PC-3 (cell line): Measurements from ENCODE around the gene GRAMD2A. TPM values are rescaled to one million over a fixed set of nuclear protein-coding genes. Genes with fewer than 3 reads are reported as not detected.

Experiments used
- ATAC-seq: fragments of 200-7000 bp; cut with Tn5 transposase; 2 replicates; pipeline ENCODE4 v1.9.1; 2020; ENCODE audit warnings: mild to moderate bottlenecking, moderate library complexity
- BruUV-seq: library from RNA; stranded (reverse); fragments of 400-500 nt; replicated peaks from 2 replicates; lab custom pipeline; 2021; lab: Mats Ljungman, UMichigan
- CTCF ChIA-PET: fragments of 300-600 bp; sonication (Branson Sonifier 250); formaldehyde crosslinking; loops from one replicate; lab custom pipeline; 2022; ENCODE audit warnings: antibody characterized with exemption; lab: Charles Lee
- POLR2A ChIA-PET: fragments of 300-600 bp; sonication (Branson Sonifier 250); formaldehyde crosslinking; loops from one replicate; lab custom pipeline; 2022; ENCODE audit warnings: antibody characterized with exemption; ENCODE audit not compliant: unreplicated experiment; lab: Charles Lee
- DNase-seq: peaks from one replicate; pipeline ENCODE4 v3.0.0-alpha.2; 2015
- H2AFZ ChIP-seq: fragments of 300-600 bp; sonication (generic); 2 replicates; pipeline ENCODE4 v1.6.0; 2016; ENCODE audit warnings: antibody characterized with exemption, low read length
- H3F3A ChIP-seq: fragments of 300-600 bp; sonication (generic); one replicate; pipeline ENCODE4 v1.6.0; 2017; ENCODE audit warnings: antibody characterized with exemption, low read length, control low read depth, mild to moderate bottlenecking; ENCODE audit not compliant: unreplicated experiment
- H3K27ac ChIP-seq: fragments of 300-600 bp; sonication (generic); 2 replicates; pipeline ENCODE4 v1.5.1; 2016; ENCODE audit warnings: mild to moderate bottlenecking, low read length
- H3K27me3 ChIP-seq: fragments of 300-600 bp; sonication (generic); 2 replicates; pipeline ENCODE4 v1.6.1; 2016; ENCODE audit warnings: low read length, mixed read lengths
- H3K36me3 ChIP-seq: fragments of 300-600 bp; sonication (generic); 2 replicates; pipeline ENCODE4 v1.6.1; 2016; ENCODE audit warnings: low read depth, mixed run types, low read length, mixed read lengths
- H3K4me1 ChIP-seq: fragments of 300-600 bp; sonication (generic); 2 replicates; pipeline ENCODE4 v1.5.1; 2016; ENCODE audit warnings: low read length; ENCODE audit not compliant: insufficient read depth
- H3K4me2 ChIP-seq: fragments of 300-600 bp; sonication (generic); 2 replicates; pipeline ENCODE4 v1.6.0; 2016; ENCODE audit warnings: low read length
- H3K4me3 ChIP-seq: fragments of 300-600 bp; sonication (generic); 2 replicates; pipeline ENCODE4 v1.5.1; 2016; ENCODE audit warnings: mild to moderate bottlenecking, low read length, mixed read lengths
- H3K79me2 ChIP-seq: fragments of 300-600 bp; sonication (generic); 2 replicates; pipeline ENCODE4 v1.6.1; 2017; ENCODE audit warnings: low read length, mixed read lengths
- H3K9ac ChIP-seq: fragments of 300-600 bp; sonication (generic); 2 replicates; pipeline ENCODE4 v1.6.0; 2016; ENCODE audit warnings: mild to moderate bottlenecking, low read length
- H3K9me2 ChIP-seq: fragments of 300-600 bp; sonication (generic); replicated peaks from 2 replicates; pipeline ENCODE4 v1.6.1; 2016; ENCODE audit warnings: mixed run types, low read length, mixed read lengths
- H3K9me3 ChIP-seq: fragments of 300-600 bp; sonication (generic); 2 replicates; pipeline ENCODE4 v1.6.1; 2016; ENCODE audit warnings: low read length, mixed read lengths
- H4K20me1 ChIP-seq: fragments of 300-600 bp; sonication (generic); 2 replicates; pipeline ENCODE4 v1.6.1; 2016; ENCODE audit warnings: low read length, mixed read lengths
- CTCF ChIP-seq: fragments of 300-600 bp; sonication (generic); conservative IDR thresholded peaks from 2 replicates; pipeline ENCODE4 v1.5.1; 2017; ENCODE audit warnings: antibody characterized with exemption, low read depth, mild to moderate bottlenecking, low read length
- EZH2 ChIP-seq: fragments of 300-600 bp; sonication (generic); IDR thresholded peaks from one replicate; pipeline ENCODE4 v1.6.1; 2017; ENCODE audit warnings: antibody characterized with exemption, mild to moderate bottlenecking, low read length; ENCODE audit not compliant: unreplicated experiment
- EZH2phosphoT487 ChIP-seq: fragments of 300-600 bp; sonication (generic); IDR thresholded peaks from 2 replicates; pipeline ENCODE4 v1.6.1; 2018; ENCODE audit warnings: mild to moderate bottlenecking, antibody characterized with exemption, low read length, borderline replicate concordance
- intact Hi-C: fragments of 100-400 bp; cut with micrococcal nuclease; formaldehyde crosslinking; loops from 2 replicates; pipeline ENCODE4 v1.9.0; 2023
- total RNA-seq: library from RNA; depleted of rRNA; stranded (reverse); fragments of >200 nt; gene quantifications from 2 replicates; pipeline ENCODE4 v1.2.3, GENCODE V29; 2014

Gene GRAMD2A
- total RNA-seq, 1 experiment from 2014 or later, result 0.07 TPM

DNA sequence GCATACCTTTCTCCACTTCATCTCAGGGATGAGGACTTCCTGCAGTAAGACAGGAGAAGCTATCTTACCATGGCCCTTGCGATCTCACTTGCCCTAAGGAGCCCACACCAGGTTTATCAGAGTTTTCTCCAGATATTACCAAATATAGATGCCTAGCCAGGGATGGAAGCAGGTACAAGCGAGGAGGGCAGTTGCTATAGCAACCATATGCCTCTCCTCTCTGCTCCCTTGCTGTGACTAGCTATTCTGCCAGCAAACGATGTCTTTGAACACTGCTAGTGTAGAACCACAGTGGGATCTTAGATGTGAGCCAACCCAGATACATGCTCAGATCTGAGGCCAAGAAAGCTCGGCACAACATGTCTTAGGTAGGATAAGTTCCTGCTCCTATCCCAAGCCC, 33.9 kb downstream of the GRAMD2A start:
- ATAC-seq, result no peak
- no TSS peak for BruUV-seq

DNA sequence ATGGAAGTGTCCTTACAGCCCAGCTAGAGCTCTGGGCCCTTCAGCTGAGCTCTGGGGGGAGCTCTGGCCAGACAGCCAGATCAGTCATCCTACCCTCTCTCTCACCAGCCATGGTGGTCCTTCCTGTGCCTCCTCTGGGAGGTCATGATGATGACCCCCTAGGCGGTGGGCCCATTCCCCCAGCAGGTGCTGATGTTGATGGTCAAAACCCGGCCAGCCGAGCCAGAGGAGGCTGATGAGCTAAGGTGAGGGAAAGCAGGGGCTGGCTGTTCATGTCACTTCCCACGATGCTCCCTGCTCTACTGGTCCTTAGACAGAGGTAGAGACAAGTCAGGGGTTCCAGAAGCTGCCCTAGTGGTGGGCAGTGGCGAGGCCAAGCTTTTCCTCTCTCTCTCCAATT, 35.0 kb downstream of the GRAMD2A start:
- H3K9ac ChIP-seq, result no peak overlapping the region
- H2AFZ ChIP-seq, result no peak overlapping the region
- H3K9me3 ChIP-seq, result no peaks in the 10 kb centered on the region
- H3K4me3 ChIP-seq, result no peak overlapping the region
- DNase-seq (no peak), ATAC-seq (no peak)
- no peaks in the 10 kb centered on the region for H3K36me3 ChIP-seq
- H3K27ac ChIP-seq, result no peak overlapping the region
- ChIA-PET CTCF (no interaction called here), POLR2A (no interaction called here)
- H3K27me3 ChIP-seq, result no peaks in the 10 kb centered on the region
- no peaks in the 10 kb centered on the region for H4K20me1 ChIP-seq
- no peaks in the 10 kb centered on the region for H3K9me2 ChIP-seq
- no peaks in the 10 kb centered on the region for H3F3A ChIP-seq
- no peaks in the 10 kb centered on the region for H3K79me2 ChIP-seq
- no peak overlapping the region for H3K4me2 ChIP-seq
- peaks cover under 1% of the 10 kb centered on the region for H3K4me1 ChIP-seq
- intact Hi-C loops, result no loop called here
- TF ChIP-seq EZH2, result no peak
- no peak for TF ChIP-seq EZH2phosphoT487
- no peak for TF ChIP-seq CTCF
- no TSS peak for BruUV-seq

More for the DNA sequence above, 33.9 kb downstream of the GRAMD2A start:
- Histone ChIP-seq H3F3A (no peaks in the 10 kb centered on the region), H2AFZ (no peak overlapping the region), H3K9ac (no peak overlapping the region), H3K4me2 (no peak overlapping the region), H3K4me3 (no peak overlapping the region), H3K9me2 (no peaks in the 10 kb centered on the region), H3K36me3 (no peaks in the 10 kb centered on the region), H3K4me1 (peaks cover 12% of the 10 kb centered on the region), H3K27ac (no peak overlapping the region), H3K79me2 (no peaks in the 10 kb centered on the region), H3K9me3 (no peaks in the 10 kb centered on the region), H4K20me1 (no peaks in the 10 kb centered on the region), H3K27me3 (no peaks in the 10 kb centered on the region)
- intact Hi-C loops, result no loop called here
- ChIA-PET POLR2A (no interaction called here), CTCF (no interaction called here)
- no peak for TF ChIP-seq CTCF
- TF ChIP-seq EZH2, result no peak
- no peak for TF ChIP-seq EZH2phosphoT487
- DNase-seq, result no peak

DNA sequence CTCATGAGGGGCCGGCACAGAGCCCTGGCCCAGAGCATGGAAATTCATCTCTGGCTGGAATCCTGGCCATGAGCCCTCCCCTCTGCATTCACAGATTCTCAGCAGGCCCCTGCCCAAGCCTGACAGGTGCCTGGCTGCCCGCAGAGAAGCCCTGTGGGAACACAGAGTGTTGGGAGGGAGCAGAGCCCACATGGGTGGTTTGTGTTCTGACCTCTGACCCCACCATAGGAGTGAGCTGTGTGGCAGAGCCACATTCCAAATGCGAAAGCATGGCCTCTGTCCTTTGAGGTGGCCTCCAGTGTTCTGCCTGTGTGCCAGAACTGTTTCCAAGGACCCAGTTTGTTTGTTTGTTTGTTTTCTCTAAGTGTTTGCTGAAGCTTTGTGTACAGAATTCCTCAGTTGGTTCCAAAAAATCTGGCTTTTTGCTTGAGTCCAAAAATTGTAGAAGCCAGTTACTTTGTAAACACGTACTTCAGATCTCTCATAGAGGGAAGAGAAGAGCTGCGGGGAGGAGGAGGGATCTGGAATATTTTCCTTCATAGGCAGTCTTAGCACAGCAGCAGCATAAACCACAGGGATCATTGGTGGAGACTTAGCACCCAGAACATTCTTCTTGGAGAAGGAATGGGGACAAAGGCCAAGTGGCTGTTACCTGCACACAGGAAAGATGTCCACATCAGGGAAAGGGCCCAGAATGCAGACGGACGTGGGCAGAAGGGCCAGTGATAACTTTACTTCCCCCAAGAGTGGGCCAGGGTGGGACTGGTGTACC, 36.0 kb downstream of the GRAMD2A start:
- CTCF ChIA-PET, result no interaction called here
- H3K27ac ChIP-seq, result no peak overlapping the region
- H3F3A ChIP-seq, result no peaks in the 10 kb centered on the region
- DNase-seq (no peak), ATAC-seq (no peak)
- intact Hi-C loops, result no loop called here
- BruUV-seq, result no TSS peak
- no peaks in the 10 kb centered on the region for H3K36me3 ChIP-seq
- TF ChIP-seq CTCF (no peak), EZH2 (no peak), EZH2phosphoT487 (no peak)
- no peaks in the 10 kb centered on the region for H3K27me3 ChIP-seq
- no peaks in the 10 kb centered on the region for H3K9me3 ChIP-seq
- no peak overlapping the region for H3K4me2 ChIP-seq
- no peak overlapping the region for H2AFZ ChIP-seq
- H4K20me1 ChIP-seq, result no peaks in the 10 kb centered on the region
- H3K9me2 ChIP-seq, result no peaks in the 10 kb centered on the region
- H3K4me1 ChIP-seq, result no peaks in the 10 kb centered on the region
- POLR2A ChIA-PET, result no interaction called here
- H3K4me3 ChIP-seq, result no peak overlapping the region
- H3K79me2 ChIP-seq, result no peaks in the 10 kb centered on the region
- H3K9ac ChIP-seq, result no peak overlapping the region
